ENCODE measurements around the gene SPINT1. TPM values are rescaled to one million over a fixed set of nuclear protein-coding genes. Genes with fewer than 3 reads are reported as not detected.
A peak's percentile ranks its signal among the peaks of the same experiment; 100 is the strongest.

Gene SPINT1
- total and polyA plus RNA-seq, 2 of the 13 experiments (the other 11 are each of a cell fraction or from before 2014, with no cell fraction given) = 0.49 to 2.5 TPM

DNA sequence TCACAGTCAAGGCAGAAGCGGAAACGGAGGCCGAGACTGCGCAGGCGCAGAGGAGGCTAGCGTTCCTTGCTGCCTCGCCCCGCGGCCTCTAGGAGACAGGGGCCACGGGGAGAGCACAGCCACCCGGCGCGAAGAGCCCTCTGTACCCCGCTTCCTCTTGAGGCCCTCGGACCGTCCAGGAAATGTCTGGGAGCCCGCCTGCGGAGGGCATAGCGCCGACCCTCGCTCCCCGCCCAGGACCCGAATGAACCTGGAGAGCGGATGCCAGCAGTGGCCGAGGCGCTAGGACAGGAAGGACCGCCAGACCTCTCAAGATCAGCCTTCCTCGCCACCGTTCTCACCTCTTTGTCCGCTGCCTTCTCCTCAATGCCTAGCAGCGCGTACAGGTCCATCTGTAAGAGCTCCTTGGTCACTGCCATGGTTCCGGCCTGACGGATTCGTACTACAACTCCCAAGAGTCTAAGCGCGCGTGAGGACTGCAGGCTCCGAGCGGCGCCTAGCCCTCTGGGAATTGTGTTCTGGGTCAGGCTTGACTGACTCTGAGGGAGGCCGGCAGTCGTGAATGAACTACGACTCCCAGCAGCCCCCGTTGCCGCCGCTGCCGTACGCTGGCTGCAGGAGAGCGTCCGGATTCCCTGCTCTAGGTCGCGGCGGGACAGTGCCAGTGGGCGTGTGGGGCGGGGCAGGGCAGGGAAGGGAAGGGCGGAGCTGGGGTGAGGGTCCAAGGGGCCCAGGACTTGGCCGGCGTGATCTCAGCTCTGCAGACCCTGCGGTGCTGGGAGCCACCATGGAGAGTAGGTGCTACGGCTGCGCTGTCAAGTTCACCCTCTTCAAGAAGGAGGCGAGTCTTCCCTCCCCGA lies 36.6 kb upstream of the SPINT1 start, which contains the start of the genes DNAJC17 and ZFYVE19 (continued):
- TF ChIP-seq, protein P1, sequence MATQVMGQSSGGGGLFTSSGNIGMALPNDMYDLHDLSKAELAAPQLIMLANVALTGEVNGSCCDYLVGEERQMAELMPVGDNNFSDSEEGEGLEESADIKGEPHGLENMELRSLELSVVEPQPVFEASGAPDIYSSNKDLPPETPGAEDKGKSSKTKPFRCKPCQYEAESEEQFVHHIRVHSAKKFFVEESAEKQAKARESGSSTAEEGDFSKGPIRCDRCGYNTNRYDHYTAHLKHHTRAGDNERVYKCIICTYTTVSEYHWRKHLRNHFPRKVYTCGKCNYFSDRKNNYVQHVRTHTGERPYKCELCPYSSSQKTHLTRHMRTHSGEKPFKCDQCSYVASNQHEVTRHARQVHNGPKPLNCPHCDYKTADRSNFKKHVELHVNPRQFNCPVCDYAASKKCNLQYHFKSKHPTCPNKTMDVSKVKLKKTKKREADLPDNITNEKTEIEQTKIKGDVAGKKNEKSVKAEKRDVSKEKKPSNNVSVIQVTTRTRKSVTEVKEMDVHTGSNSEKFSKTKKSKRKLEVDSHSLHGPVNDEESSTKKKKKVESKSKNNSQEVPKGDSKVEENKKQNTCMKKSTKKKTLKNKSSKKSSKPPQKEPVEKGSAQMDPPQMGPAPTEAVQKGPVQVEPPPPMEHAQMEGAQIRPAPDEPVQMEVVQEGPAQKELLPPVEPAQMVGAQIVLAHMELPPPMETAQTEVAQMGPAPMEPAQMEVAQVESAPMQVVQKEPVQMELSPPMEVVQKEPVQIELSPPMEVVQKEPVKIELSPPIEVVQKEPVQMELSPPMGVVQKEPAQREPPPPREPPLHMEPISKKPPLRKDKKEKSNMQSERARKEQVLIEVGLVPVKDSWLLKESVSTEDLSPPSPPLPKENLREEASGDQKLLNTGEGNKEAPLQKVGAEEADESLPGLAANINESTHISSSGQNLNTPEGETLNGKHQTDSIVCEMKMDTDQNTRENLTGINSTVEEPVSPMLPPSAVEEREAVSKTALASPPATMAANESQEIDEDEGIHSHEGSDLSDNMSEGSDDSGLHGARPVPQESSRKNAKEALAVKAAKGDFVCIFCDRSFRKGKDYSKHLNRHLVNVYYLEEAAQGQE (IDR thresholded peaks at IDR 0.05; ENCODE audit: borderline replicate concordance in 1 of 2, low read depth in 1 of 2, low read length in 2 of 2) = no peak
- TF ChIP-seq NFYC (CRISPR knock-in tag; IDR thresholded peaks at IDR 0.05) (peak; percentile 56), GLI4 (CRISPR knock-in tag; IDR thresholded peaks at IDR 0.05; ENCODE audit: borderline replicate concordance) (peak; percentile 60; the same call in 1 of the 2 replicates), RBFOX2 (IDR thresholded peaks at IDR 0.05; ENCODE audit: low read depth, low read length) (peak; percentile 81), ZNF343 (CRISPR knock-in tag; IDR thresholded peaks at IDR 0.05) (peak; percentile 22; the same call in 1 of the 2 replicates), NR1H2 (CRISPR knock-in tag; IDR thresholded peaks at IDR 0.05; ENCODE audit: borderline replicate concordance, low read depth) (0 out of 2 replicates have a peak, but pooled peaks have one; percentile 68), ZNF143 (CRISPR knock-in tag; IDR thresholded peaks at IDR 0.05) (peak; percentile 98), GTF3A (CRISPR knock-in tag; conservative IDR thresholded peaks at IDR 0.05) (no peak), ZNF709 (CRISPR knock-in tag; IDR thresholded peaks at IDR 0.05) (peak; percentile 29), FOXC1 (CRISPR knock-in tag; IDR thresholded peaks at IDR 0.05; ENCODE audit: borderline replicate concordance) (peak; percentile 81), ASH2L (IDR thresholded peaks at IDR 0.05; ENCODE audit: insufficient read length, low read depth, low read length) (peak; percentile 81), TEAD2 (CRISPR knock-in tag; IDR thresholded peaks at IDR 0.05) (no peak), POLR2A (IDR thresholded peaks at IDR 0.05; ENCODE audit: insufficient read depth in 1 of 2, low read depth in 2 of 2, low read length in 2 of 2) (peak; percentile 63 to 95), ZBTB20 (CRISPR knock-in tag; IDR thresholded peaks at IDR 0.05; ENCODE audit: borderline replicate concordance, low read depth) (0 out of 2 replicates have a peak, but pooled peaks have one; percentile 27)
- TF ChIP-seq, protein P2, sequence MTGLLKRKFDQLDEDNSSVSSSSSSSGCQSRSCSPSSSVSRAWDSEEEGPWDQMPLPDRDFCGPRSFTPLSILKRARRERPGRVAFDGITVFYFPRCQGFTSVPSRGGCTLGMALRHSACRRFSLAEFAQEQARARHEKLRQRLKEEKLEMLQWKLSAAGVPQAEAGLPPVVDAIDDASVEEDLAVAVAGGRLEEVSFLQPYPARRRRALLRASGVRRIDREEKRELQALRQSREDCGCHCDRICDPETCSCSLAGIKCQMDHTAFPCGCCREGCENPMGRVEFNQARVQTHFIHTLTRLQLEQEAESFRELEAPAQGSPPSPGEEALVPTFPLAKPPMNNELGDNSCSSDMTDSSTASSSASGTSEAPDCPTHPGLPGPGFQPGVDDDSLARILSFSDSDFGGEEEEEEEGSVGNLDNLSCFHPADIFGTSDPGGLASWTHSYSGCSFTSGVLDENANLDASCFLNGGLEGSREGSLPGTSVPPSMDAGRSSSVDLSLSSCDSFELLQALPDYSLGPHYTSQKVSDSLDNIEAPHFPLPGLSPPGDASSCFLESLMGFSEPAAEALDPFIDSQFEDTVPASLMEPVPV (CRISPR knock-in tag; IDR thresholded peaks at IDR 0.05) = peak; percentile 88; the same call in 1 of the 2 replicates
- TF ChIP-seq, protein P3, sequence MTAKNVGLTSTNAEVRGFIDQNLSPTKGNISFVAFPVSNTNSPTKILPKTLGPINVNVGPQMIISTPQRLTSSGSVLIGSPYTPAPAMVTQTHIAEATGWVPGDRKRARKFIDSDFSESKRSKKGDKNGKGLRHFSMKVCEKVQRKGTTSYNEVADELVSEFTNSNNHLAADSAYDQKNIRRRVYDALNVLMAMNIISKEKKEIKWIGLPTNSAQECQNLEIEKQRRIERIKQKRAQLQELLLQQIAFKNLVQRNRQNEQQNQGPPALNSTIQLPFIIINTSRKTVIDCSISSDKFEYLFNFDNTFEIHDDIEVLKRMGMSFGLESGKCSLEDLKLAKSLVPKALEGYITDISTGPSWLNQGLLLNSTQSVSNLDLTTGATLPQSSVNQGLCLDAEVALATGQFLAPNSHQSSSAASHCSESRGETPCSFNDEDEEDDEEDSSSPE (CRISPR knock-in tag; IDR thresholded peaks at IDR 0.05) = peak; percentile 65
- TF ChIP-seq, protein P4, sequence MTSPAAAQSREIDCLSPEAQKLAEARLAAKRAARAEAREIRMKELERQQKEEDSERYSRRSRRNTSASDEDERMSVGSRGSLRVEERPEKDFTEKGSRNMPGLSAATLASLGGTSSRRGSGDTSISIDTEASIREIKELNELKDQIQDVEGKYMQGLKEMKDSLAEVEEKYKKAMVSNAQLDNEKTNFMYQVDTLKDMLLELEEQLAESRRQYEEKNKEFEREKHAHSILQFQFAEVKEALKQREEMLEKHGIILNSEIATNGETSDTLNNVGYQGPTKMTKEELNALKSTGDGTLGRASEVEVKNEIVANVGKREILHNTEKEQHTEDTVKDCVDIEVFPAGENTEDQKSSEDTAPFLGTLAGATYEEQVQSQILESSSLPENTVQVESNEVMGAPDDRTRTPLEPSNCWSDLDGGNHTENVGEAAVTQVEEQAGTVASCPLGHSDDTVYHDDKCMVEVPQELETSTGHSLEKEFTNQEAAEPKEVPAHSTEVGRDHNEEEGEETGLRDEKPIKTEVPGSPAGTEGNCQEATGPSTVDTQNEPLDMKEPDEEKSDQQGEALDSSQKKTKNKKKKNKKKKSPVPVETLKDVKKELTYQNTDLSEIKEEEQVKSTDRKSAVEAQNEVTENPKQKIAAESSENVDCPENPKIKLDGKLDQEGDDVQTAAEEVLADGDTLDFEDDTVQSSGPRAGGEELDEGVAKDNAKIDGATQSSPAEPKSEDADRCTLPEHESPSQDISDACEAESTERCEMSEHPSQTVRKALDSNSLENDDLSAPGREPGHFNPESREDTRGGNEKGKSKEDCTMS (CRISPR knock-in tag; conservative IDR thresholded peaks at IDR 0.05) = no peak
- TF ChIP-seq, protein P5, sequence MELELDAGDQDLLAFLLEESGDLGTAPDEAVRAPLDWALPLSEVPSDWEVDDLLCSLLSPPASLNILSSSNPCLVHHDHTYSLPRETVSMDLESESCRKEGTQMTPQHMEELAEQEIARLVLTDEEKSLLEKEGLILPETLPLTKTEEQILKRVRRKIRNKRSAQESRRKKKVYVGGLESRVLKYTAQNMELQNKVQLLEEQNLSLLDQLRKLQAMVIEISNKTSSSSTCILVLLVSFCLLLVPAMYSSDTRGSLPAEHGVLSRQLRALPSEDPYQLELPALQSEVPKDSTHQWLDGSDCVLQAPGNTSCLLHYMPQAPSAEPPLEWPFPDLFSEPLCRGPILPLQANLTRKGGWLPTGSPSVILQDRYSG (CRISPR knock-in tag; IDR thresholded peaks at IDR 0.05) = no peak
